ENCODE measurements around the gene MRPS7. TPM values are rescaled to one million over a fixed set of nuclear protein-coding genes. Genes with fewer than 3 reads are reported as not detected.

The MRPS7 gene
- total and polyA plus RNA-seq, 8 donors: 6.7 to 136 (median 49.6) TPM

DNA sequence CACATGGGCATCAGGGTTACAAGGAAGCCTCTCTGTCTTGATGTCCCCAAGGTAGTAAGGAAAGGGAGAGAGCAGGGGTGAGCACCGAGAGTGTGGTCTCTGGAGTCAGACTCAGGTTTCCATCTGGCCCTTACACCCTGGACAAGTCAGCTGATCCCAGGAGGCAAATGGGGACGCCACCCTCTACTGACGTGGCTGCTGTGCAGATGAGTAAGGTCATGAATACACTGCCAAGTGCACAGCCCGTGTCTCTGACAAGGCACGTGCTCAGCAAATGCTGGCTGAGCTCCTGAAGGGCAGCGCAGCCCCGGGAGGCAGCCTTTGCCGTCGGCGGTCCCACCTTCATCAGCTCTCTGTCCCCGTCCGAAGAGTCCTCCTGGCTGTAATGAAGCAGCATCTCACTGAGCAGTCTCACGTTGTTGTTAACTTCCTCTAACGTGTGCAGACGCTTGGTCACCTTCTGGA, 19.7 kb upstream of the MRPS7 start:
- intact Hi-C loops (cut with DNase I; ENCODE audit: low total_unique reads): no loop called here
- 82 to 86% (median 83%) methylated on average over 15 of the region's 15 CpGs for WGBS, 5 donors
- Histone ChIP-seq H3K27ac (peak overlapping the region in 1 of 5 donors; percentile 18), H3K9me3 (no peaks in the 10 kb centered on the region), H3K4me1 (peaks cover 0 to 16% (median 6%) of the 10 kb centered on the region in 4 donors), H3K4me3 (no peak overlapping the region), H3K27me3 (no peaks in the 10 kb centered on the region), H3K36me3 (peaks cover 89 to 98% (median 97%) of the 10 kb centered on the region in 4 donors)
- TF ChIP-seq, protein P1, sequence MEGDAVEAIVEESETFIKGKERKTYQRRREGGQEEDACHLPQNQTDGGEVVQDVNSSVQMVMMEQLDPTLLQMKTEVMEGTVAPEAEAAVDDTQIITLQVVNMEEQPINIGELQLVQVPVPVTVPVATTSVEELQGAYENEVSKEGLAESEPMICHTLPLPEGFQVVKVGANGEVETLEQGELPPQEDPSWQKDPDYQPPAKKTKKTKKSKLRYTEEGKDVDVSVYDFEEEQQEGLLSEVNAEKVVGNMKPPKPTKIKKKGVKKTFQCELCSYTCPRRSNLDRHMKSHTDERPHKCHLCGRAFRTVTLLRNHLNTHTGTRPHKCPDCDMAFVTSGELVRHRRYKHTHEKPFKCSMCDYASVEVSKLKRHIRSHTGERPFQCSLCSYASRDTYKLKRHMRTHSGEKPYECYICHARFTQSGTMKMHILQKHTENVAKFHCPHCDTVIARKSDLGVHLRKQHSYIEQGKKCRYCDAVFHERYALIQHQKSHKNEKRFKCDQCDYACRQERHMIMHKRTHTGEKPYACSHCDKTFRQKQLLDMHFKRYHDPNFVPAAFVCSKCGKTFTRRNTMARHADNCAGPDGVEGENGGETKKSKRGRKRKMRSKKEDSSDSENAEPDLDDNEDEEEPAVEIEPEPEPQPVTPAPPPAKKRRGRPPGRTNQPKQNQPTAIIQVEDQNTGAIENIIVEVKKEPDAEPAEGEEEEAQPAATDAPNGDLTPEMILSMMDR (IDR thresholded peaks at IDR 0.05): no peak
- TF ChIP-seq EP300 (IDR thresholded peaks at IDR 0.05) (no peak), POLR2AphosphoS5 (IDR thresholded peaks at IDR 0.05) (no peak), POLR2A (IDR thresholded peaks at IDR 0.05) (no peak)
- DNase-seq: no peak

- peak overlapping the region in 1 of 5 donors; percentile 18 for H3K27ac ChIP-seq
- H3K9me3 ChIP-seq: no peaks in the 10 kb centered on the region
- peaks cover 84 to 95% (median 93%) of the 10 kb centered on the region in 4 donors for H3K36me3 ChIP-seq
- H3K4me3 ChIP-seq: no peak overlapping the region
- TF ChIP-seq, protein P1 (IDR thresholded peaks at IDR 0.05): no peak
- TF ChIP-seq POLR2A (IDR thresholded peaks at IDR 0.05) (no peak), EP300 (IDR thresholded peaks at IDR 0.05) (no peak), POLR2AphosphoS5 (IDR thresholded peaks at IDR 0.05) (no peak)
- no peaks in the 10 kb centered on the region for H3K27me3 ChIP-seq
- WGBS, 5 donors: 80 to 90% (median 86%) methylated on average over 17 of the region's 17 CpGs
- intact Hi-C loops (cut with DNase I; ENCODE audit: low total_unique reads): no loop called here
- DNase-seq: no peak
- peaks cover 0 to 16% (median 6%) of the 10 kb centered on the region in 4 donors for H3K4me1 ChIP-seq
Measured at GRCh38 chr17:75242461-75243042, 19.1 kb upstream of the MRPS7 start.

DNA sequence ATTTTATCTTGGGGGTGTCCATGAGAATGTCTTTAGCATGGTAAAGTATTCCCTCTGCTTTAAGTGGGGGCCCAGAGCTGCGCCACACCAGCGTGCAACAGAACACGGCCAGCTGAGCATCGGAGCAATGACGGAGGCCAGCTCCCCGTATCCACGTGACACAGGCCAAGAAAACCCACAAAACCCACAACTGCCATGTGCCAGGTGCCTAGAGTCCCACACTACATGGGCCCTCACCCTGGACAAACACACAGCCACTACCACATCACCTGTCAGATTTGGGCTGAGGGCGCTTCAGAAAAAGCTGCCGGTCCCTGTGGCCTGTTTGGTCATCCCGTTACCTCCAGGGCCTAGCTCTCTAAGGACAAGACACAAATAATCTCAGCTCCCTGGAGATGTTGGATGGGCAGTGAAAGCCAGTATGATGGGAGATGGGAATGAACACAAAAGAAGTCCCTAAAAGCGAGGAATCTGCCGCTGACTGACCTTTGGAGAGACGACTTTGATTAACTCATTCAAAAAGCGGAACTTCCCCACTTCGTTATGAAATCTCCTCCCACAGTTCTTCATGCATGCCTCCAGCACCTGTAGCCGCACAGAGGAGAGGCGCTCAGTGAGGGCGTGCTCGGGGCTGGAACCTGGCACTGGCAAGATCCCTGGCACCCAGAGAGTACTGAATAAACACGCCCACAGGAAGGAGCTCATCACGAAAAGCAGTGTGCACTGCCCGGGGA, 17.4 kb upstream of the MRPS7 start:
- no peak overlapping the region for H3K27ac ChIP-seq
- peaks cover 69 to 91% (median 81%) of the 10 kb centered on the region in 4 donors for H3K36me3 ChIP-seq
- H3K27me3 ChIP-seq: no peaks in the 10 kb centered on the region
- 75 to 85% (median 83%) methylated on average over 20 to 22 of the region's 22 CpGs for WGBS, 5 donors
- intact Hi-C loops (cut with DNase I; ENCODE audit: low total_unique reads): no loop called here
- TF ChIP-seq, protein P1 (IDR thresholded peaks at IDR 0.05): no peak
- TF ChIP-seq POLR2A (IDR thresholded peaks at IDR 0.05): no peak
- no peak for TF ChIP-seq POLR2AphosphoS5 (IDR thresholded peaks at IDR 0.05)
- no peaks in the 10 kb centered on the region for H3K9me3 ChIP-seq
- DNase-seq: no peak
- H3K4me3 ChIP-seq: no peak overlapping the region
- peaks cover 0 to 8% (median 2%) of the 10 kb centered on the region in 4 donors for H3K4me1 ChIP-seq

- Histone ChIP-seq H3K27ac (no peak overlapping the region), H3K4me1 (peaks cover 0 to 15% (median 6%) of the 10 kb centered on the region in 4 donors), H3K9me3 (no peaks in the 10 kb centered on the region), H3K36me3 (peaks cover 62 to 84% (median 74%) of the 10 kb centered on the region in 4 donors), H3K27me3 (no peaks in the 10 kb centered on the region), H3K4me3 (no peak overlapping the region)
- intact Hi-C loops (cut with DNase I; ENCODE audit: low total_unique reads): no loop called here
- 78 to 91% (median 87%) methylated on average over 6 of the region's 6 CpGs for WGBS, 5 donors
- DNase-seq: no peak
- no peak for TF ChIP-seq POLR2AphosphoS5 (IDR thresholded peaks at IDR 0.05)
- no peak for TF ChIP-seq EP300 (IDR thresholded peaks at IDR 0.05)
- TF ChIP-seq POLR2A (IDR thresholded peaks at IDR 0.05): no peak
- TF ChIP-seq, protein P1 (IDR thresholded peaks at IDR 0.05): no peak
Measured at GRCh38 chr17:75245011-75245410, 16.7 kb upstream of the MRPS7 start.

Data from stomach (tissue), 9 donors.